HG02885 (cell line): Measurements from ENCODE around the gene ERC2.

Experiments used
- ATAC-seq: cut with Tn5 transposase; IDR thresholded peaks from one replicate; pipeline ENCODE4 v1.9.1; 2021; ENCODE audit warnings: mild to moderate bottlenecking; ENCODE audit not compliant: unreplicated experiment, poor library complexity

ERC2 gene

GRCh38 chr3:56443372-56443771 is 24.9 kb downstream of the ERC2 start:
- ATAC-seq = no peak

GRCh38 chr3:56428667-56429066 is 39.6 kb downstream of the ERC2 start:
- no peak for ATAC-seq

DNA sequence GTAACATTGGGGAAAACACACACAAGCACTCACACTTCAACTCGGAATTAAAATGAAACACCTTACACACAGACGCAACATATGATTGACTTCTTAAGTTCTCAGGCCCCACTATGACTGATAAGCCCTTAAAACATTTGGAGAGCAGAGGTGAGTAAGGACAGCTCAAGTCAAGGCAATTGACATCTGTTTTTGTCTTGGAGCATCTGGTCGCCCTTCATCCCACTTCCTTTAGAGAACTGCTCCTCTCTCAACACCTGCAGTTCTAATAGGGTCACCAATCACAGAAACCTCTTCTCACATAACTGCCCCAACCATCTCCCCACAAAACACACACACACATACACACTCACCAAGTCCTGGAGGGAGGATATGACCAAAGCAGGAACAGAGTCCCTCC is 43.4 kb downstream of the ERC2 start:
- ATAC-seq = no peak

DNA sequence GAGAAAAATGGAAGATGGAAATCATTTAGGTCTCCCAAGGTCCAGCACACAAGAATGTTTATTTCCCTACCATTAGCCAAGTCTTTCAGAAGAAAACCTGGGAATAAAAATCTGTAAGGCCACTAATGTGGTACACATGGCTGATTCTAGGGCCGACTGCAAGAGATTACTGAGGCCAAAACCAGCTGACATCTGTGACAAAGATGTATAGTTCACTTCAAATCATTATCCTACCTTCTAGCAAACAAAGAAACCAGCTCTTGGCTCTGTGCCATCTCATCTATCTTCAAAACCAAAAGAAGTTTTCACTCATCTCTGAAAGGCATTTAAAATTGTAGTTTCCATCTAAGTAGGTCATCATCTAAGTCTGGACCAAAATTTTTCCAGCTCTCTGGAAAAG is 43.9 kb downstream of the ERC2 start:
- ATAC-seq = no peak

- ATAC-seq = no peak
These were observed 44.6 kb downstream of the ERC2 start for GRCh38 chr3:56423661-56424099.

DNA sequence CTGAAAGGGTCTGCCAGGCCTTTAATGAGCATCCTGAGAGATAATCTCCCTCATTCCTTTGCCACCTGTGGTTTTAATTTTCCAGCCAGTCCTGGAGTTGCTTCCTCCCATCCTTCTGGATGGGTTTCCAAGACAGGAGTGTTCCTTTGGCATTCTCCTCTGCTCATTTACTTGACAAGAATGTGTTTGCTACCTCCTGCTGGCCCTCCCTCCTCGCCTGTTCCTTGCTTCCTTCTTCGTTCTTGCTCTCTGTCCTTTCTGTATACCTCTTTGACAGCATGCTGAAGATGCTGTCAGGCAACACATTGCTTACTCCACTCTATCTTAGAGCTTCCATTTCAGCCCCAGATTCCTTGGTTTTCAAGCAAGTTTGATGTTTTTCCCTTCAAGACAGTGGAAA is 46.0 kb downstream of the ERC2 start:
- ATAC-seq = no peak

DNA sequence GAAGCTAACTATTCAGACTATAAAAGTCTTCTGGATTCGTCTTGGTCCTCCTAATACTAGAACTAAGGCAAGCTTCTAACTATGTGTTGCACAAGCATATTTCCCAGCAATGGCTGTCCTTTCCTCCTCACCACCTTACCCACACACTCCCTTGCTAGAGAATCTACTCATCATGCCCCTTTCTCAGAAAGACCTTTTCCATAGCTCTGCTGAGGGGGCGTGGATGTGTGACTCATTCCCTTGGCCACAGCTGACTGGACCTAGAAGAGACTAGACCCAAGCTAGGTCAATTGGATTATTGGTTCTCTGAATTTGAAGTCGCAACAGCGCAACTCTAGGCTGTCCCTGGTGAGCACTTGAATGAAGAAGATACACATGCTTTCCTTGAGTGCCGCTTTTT is 47.1 kb downstream of the ERC2 start:
- no peak for ATAC-seq

DNA sequence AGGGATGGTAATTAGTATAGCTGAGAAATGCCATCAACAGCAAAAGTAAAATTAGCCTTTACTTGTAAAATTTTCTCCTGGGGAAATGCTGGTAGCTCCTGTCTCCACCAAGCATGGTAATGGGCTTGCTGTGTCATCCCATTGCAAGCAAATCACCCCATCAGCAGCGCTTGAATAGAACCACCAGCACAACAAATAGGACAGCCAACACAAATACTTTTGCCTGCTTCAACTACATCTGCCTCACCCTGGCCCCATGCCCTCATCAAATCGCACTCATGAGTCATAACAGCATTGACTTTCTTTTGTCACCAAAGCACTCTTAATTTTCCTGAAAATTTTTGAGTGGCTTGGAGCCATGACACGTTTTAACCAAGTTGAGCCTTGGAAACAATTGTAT is 52.6 kb downstream of the ERC2 start:
- ATAC-seq = no peak

- ATAC-seq = no peak
These were observed 54.4 kb downstream of the ERC2 start for GRCh38 chr3:56413911-56414310.

GRCh38 chr3:56411166-56411565 is 57.1 kb downstream of the ERC2 start:
- ATAC-seq = no peak

DNA sequence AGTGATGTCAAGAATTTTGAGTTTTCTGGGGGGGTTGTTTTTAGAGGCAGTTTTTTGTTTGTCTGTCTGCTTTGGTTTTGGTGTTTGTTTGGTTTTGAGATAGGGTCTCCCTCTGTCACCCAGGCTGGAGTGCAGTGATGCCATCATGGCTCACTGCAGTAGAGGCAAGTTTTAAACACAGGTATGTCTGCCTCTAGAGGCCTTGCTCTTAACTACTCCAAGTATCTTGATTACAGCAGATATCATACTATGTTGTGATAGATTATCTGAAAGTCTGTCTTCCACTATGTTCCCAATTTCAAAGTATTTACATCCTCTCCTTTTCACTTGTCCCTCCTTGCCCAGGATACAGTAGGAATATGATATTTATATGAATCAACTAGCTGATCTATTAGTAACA is 57.7 kb downstream of the ERC2 start:
- no peak for ATAC-seq

DNA sequence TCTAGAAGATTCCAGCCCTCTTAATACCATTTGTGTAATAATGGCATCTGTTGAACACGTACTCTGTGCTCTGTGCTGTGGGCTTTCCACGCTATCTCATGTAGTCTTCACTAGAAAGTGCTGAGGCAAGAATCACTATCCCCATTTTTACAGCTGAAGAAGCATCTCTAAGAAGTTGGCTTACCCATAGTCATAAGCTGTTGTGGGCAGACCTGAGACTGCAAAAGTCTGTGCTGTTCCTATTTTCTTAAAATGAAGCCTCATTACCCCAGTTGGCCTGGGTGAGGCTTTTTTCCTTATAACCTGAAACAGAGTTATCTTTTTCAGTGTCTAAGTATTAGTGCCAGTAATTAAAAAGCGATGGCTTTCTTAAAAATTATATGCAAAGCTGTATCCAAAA is 58.5 kb downstream of the ERC2 start:
- no peak for ATAC-seq

- ATAC-seq = no peak
These were observed 59.5 kb downstream of the ERC2 start for GRCh38 chr3:56408761-56409196.

GRCh38 chr3:56406826-56407515 is 61.3 kb downstream of the ERC2 start:
- no peak for ATAC-seq

GRCh38 chr3:56404884-56405283 is 63.4 kb downstream of the ERC2 start:
- no peak for ATAC-seq

- no peak for ATAC-seq
These were observed 69.6 kb downstream of the ERC2 start for GRCh38 chr3:56398659-56399058.

DNA sequence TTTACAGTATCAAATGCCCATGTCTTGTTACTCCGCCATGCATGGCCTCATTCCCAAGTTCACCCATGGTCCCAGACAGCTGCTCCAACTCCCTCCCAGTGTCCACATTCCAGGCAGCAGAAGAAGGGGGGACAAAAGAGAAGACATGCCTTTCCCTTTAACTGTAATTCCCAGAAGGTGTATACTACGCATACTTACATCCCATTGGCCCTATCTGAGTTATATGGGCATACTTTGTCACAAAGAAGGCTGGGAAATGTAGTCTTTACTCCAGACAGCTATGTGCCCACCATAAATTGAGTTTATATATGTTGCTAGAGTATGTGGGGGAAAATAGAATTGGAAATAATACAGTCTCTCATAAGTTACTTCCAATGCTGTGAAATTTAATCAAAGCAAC is 70.5 kb downstream of the ERC2 start:
- ATAC-seq = no peak

DNA sequence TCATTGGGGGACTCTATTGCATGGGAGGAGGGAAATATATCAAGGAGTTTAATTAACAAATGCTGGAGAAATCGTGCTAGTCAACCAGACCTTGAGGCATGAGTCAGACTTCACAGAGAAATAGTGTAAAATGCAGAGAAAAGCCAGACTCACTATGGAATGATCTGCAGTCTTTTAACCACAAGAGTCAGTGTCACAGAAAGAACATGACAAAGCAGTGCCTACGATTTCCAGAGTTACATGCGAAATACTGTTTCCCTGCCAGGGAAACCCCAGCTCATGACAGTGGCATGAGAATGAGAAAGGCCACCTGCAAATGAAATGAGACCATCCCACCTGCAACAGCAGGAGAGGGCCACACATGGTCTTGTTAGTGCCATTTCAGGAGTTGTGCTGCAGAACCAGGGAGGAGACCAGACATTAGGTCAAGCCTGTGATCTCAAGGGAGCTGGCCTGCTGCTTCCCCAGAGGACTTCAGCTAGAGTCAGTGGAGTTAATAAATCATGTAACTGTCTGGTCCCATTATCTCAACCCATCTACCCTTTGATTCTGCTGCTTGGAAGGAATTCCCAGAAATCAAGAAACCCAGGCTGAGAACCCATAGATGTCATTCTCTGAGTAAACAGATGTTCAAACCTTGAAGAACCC is 79.0 kb downstream of the ERC2 start:
- no peak for ATAC-seq

DNA sequence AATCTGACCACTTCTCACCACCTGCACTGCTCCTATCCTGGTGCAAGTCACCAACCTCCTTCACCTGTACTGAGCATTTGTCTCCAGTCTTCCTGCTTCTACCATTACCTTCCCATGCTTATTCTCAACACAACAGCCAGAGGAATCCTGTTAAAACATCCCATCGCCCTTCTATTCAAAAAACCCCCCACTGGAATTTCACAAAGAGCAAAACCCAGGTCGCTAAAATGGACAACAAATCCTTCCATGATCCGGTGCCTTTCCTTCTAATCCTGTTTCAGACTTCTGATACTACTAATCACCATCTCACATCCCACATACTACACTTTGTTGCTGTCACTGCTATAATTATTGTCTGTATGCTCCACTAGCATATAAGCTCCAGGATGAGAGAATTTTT is 85.2 kb downstream of the ERC2 start:
- ATAC-seq = no peak

DNA sequence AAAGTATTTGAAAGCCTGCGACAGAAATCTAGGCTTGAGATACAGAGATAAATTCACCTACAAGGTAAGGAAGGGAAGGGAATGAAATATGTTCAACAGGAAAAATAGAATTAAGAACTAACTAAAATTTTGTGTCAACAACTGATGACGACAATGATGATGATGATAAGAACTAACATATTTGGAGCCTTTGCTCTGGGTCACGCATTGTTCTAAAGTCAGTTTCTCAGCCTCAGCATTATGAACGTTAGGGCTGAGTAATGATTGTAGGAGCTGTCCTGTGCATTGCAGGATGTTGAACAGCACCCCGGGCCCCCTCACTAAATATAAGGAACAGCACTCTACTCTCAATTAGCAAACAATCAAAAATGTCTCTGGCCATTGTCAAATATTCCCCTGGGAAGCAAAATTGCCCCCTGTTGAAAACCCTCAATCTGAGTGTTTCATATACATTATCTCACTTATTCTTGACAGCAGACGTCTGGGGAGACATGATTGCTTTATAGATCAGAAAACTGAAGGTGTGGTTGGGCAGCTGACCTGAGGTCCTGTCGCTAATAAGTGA is 88.5 kb downstream of the ERC2 start:
- no peak for ATAC-seq

DNA sequence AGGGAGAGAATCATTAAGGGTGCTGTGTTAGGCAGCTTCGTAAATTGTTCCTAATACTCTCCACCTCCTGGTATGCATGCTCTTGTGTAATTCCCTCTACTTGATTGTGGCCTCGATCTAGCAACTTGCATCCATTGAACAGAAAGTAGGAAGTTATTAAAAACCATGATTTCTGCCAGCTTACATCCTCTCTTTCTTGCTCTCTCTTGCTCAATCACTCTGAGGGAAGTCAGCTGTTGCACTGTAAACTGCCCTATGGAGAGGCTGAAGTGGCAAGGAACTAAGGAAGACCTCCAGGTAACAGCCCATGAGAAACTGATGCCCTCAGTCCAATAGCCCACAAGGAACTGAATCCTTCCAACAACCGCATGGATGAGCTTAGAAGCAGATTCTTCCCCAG is 92.6 kb downstream of the ERC2 start:
- no peak for ATAC-seq

DNA sequence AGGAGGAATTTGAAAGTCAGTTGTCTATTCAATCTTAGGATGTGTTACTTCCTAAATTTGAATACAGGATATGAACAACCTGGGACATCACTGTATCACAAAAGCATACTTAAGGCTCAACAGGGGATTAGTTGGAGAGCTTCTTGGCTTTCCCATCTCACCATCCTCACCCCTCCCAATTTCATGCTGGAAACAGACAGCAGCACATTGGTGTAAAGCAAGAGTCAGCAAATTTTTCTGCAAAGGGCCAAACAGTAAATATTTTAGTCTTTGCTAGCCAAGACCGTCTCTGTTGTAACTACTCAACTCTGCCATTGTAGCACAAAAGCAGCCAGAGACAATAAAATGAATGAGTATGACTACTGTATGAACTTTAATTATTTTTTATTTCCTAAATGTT is 94.9 kb downstream of the ERC2 start:
- no peak for ATAC-seq
